ENCODE measurements around the gene DOK3. TPM values are rescaled to one million over a fixed set of nuclear protein-coding genes. Genes with fewer than 3 reads are reported as not detected.
A peak's percentile ranks its signal among the peaks of the same experiment; 100 is the strongest.

The DOK3 gene
- total and polyA plus RNA-seq, 2 of the 13 experiments (the other 11 are each of a cell fraction or from before 2014, with no cell fraction given): 1.4 to 1.5 TPM

DNA sequence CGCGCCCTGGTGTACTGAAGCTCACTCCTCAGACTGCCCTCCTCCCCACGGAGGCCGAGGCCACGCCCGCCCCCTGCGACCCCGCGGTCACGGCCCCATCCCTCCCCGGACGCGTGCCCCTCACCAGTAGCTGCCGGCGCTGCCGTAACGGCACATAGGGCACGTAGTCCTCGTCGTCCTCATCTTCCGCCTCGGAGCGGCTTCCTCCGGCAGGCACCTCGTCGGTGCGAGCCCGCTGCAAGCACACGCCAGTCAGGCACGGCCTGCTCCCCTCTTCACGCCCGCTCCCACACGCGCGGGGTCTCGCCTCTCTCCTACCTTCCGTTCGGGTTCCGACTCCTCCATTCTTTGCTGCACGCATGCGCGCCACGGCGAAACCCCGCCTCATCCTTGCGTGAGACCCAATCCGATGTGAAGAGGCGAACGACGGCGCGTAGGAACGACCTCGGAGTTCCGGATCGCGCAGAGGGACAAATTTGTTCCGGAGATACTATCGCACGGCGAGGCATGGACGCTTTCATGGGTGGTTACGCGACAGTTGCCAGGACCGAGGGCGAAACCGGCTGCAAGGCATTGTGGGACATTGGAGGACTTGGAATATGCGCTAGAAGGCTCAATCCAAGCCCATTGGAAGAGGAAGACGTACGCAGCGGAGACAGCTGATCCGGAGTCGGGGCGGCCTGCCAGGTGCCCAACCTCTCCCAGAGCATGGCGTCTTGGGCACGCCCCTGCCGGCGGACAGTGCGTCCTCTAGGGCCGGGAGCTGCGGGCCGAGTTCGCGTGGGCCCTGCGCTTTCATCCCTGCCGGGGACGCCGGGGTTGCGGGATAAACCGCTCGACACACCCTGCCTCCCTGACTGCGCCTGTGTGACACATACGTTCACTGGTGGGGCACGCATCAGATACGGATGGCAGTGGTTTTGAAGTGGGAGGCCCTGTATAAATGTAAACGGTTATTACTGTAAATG lies 7.3 kb upstream of the DOK3 start, which contains the start of gene DDX41 (continued):
- TF ChIP-seq GZF1 (CRISPR knock-in tag; IDR thresholded peaks at IDR 0.05) (no peak), GFI1 (CRISPR knock-in tag; IDR thresholded peaks at IDR 0.05; ENCODE audit: borderline replicate concordance) (peak; percentile 83; the same call in 1 of the 2 replicates), HNRNPUL1 (IDR thresholded peaks at IDR 0.05; ENCODE audit: low read depth, low read length) (no peak), PRMT3 (CRISPR knock-in tag; IDR thresholded peaks at IDR 0.05; ENCODE audit: borderline replicate concordance, low read depth) (no peak; the same call in 1 of the 2 replicates), ZNF773 (CRISPR knock-in tag; IDR thresholded peaks at IDR 0.05; ENCODE audit: borderline replicate concordance) (no peak), SOX5 (CRISPR knock-in tag; IDR thresholded peaks at IDR 0.05; ENCODE audit: borderline replicate concordance) (peak; percentile 55; the same call in 1 of the 2 replicates), ZFP90 (CRISPR knock-in tag; IDR thresholded peaks at IDR 0.05; ENCODE audit: borderline replicate concordance) (peak; percentile 87), FIP1L1 (IDR thresholded peaks at IDR 0.05; ENCODE audit: borderline replicate concordance, insufficient read depth, low read depth, low read length) (no peak), ZNF136 (CRISPR knock-in tag; IDR thresholded peaks at IDR 0.05; ENCODE audit: low read depth) (no peak; the same call in 1 of the 2 replicates), PHF5A (CRISPR knock-in tag; IDR thresholded peaks at IDR 0.05; ENCODE audit: low read depth, unreplicated experiment) (no peak), RORA (CRISPR knock-in tag; IDR thresholded peaks at IDR 0.05) (no peak), SMARCC2 (IDR thresholded peaks at IDR 0.05) (no peak), ZFP37 (CRISPR knock-in tag; IDR thresholded peaks at IDR 0.05; ENCODE audit: borderline replicate concordance) (no peak; the same call in 1 of the 2 replicates), RBAK (CRISPR knock-in tag; IDR thresholded peaks at IDR 0.05) (no peak), ZNF569 (CRISPR knock-in tag; IDR thresholded peaks at IDR 0.05; ENCODE audit: borderline replicate concordance) (no peak)
- TF ChIP-seq, protein P1, sequence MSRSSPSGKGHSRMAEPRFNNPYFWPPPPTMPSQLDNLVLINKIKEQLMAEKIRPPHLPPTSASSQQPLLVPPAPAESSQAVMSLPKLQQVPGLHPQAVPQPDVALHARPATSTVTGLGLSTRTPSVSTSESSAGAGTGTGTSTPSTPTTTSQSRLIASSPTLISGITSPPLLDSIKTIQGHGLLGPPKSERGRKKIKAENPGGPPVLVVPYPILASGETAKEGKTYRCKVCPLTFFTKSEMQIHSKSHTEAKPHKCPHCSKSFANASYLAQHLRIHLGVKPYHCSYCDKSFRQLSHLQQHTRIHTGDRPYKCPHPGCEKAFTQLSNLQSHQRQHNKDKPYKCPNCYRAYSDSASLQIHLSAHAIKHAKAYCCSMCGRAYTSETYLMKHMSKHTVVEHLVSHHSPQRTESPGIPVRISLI (CRISPR knock-in tag; IDR thresholded peaks at IDR 0.05; ENCODE audit: borderline replicate concordance): peak; percentile 52; the same call in 1 of the 2 replicates
- TF ChIP-seq, protein P2, sequence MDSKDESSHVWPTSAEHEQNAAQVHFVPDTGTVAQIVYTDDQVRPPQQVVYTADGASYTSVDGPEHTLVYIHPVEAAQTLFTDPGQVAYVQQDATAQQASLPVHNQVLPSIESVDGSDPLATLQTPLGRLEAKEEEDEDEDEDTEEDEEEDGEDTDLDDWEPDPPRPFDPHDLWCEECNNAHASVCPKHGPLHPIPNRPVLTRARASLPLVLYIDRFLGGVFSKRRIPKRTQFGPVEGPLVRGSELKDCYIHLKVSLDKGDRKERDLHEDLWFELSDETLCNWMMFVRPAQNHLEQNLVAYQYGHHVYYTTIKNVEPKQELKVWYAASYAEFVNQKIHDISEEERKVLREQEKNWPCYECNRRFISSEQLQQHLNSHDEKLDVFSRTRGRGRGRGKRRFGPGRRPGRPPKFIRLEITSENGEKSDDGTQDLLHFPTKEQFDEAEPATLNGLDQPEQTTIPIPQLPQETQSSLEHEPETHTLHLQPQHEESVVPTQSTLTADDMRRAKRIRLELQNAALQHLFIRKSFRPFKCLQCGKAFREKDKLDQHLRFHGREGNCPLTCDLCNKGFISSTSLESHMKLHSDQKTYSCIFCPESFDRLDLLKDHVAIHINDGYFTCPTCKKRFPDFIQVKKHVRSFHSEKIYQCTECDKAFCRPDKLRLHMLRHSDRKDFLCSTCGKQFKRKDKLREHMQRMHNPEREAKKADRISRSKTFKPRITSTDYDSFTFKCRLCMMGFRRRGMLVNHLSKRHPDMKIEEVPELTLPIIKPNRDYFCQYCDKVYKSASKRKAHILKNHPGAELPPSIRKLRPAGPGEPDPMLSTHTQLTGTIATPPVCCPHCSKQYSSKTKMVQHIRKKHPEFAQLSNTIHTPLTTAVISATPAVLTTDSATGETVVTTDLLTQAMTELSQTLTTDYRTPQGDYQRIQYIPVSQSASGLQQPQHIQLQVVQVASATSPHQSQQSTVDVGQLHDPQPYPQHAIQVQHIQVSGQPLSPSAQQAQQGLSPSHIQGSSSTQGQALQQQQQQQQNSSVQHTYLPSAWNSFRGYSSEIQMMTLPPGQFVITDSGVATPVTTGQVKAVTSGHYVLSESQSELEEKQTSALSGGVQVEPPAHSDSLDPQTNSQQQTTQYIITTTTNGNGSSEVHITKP (CRISPR knock-in tag; IDR thresholded peaks at IDR 0.05; ENCODE audit: low read depth): peak; percentile 92
- TF ChIP-seq, protein P3, sequence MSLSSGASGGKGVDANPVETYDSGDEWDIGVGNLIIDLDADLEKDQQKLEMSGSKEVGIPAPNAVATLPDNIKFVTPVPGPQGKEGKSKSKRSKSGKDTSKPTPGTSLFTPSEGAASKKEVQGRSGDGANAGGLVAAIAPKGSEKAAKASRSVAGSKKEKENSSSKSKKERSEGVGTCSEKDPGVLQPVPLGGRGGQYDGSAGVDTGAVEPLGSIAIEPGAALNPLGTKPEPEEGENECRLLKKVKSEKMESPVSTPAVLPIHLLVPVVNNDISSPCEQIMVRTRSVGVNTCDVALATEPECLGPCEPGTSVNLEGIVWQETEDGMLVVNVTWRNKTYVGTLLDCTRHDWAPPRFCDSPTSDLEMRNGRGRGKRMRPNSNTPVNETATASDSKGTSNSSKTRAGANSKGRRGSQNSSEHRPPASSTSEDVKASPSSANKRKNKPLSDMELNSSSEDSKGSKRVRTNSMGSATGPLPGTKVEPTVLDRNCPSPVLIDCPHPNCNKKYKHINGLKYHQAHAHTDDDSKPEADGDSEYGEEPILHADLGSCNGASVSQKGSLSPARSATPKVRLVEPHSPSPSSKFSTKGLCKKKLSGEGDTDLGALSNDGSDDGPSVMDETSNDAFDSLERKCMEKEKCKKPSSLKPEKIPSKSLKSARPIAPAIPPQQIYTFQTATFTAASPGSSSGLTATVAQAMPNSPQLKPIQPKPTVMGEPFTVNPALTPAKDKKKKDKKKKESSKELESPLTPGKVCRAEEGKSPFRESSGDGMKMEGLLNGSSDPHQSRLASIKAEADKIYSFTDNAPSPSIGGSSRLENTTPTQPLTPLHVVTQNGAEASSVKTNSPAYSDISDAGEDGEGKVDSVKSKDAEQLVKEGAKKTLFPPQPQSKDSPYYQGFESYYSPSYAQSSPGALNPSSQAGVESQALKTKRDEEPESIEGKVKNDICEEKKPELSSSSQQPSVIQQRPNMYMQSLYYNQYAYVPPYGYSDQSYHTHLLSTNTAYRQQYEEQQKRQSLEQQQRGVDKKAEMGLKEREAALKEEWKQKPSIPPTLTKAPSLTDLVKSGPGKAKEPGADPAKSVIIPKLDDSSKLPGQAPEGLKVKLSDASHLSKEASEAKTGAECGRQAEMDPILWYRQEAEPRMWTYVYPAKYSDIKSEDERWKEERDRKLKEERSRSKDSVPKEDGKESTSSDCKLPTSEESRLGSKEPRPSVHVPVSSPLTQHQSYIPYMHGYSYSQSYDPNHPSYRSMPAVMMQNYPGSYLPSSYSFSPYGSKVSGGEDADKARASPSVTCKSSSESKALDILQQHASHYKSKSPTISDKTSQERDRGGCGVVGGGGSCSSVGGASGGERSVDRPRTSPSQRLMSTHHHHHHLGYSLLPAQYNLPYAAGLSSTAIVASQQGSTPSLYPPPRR (CRISPR knock-in tag; IDR thresholded peaks at IDR 0.05; ENCODE audit: borderline replicate concordance): 0 out of 2 replicates have a peak, but pooled peaks have one; percentile 63
